Breast epithelium (tissue), 4 donors: ENCODE measurements around the gene ACSL3. TPM values are rescaled to one million over a fixed set of nuclear protein-coding genes. Genes with fewer than 3 reads are reported as not detected.
"Not testable (repeated sequence)": the region's sequence is repeated elsewhere in the genome, so short reads cannot be mapped to it uniquely, and the experiment has no call there.

Experiments
- DNase-seq, 2 donors: peaks; one replicate each; pipeline ENCODE4 v3.0.0-alpha.2; 2019; ENCODE audit warnings: low spot score in 2 of 2
- H3K27ac ChIP-seq, 2 donors: fragments of 200-600 bp; sonication (generic) in 1 of 2; one replicate each; pipeline ENCODE4 v1.5.1; 2016 to 2019; ENCODE audit warnings: mild to moderate bottlenecking in 1 of 2
- H3K27me3 ChIP-seq, 2 donors: fragments of 200-600 bp; sonication (generic) in 1 of 2; one replicate each; pipeline versions ENCODE4 v1.5.1 to v1.6.0; 2017 to 2019; ENCODE audit warnings: control low read depth in 1 of 2, mild to moderate bottlenecking in 1 of 2
- H3K36me3 ChIP-seq: fragments of 200-600 bp; one replicate; pipeline ENCODE4 v1.5.1; 2019
- H3K4me1 ChIP-seq, 2 donors: fragments of 200-600 bp; sonication (generic); one replicate each; pipeline ENCODE4 v1.5.1; 2016 to 2019; ENCODE audit warnings: control low read depth in 1 of 2
- H3K4me3 ChIP-seq, 3 donors: fragments of 200-600 bp; sonication (generic); 1 replicate in 2 of 3; 2 replicates in 1 of 3; pipeline ENCODE4 v1.5.1; 2016 to 2019; ENCODE audit warnings: mild to moderate bottlenecking in 3 of 3, moderate library complexity in 2 of 3
- H3K9me3 ChIP-seq, 2 donors: fragments of 200-600 bp; sonication (generic) in 1 of 2; one replicate each; pipeline ENCODE4 v1.5.1; 2016 to 2019; ENCODE audit warnings: control low read depth in 1 of 2
- CTCF ChIP-seq, 3 donors: fragments of 450-650 bp; IDR thresholded peaks; one replicate each; pipeline ENCODE4 v1.5.1; 2016 to 2017; ENCODE audit warnings: antibody characterized with exemption in 3 of 3, mild to moderate bottlenecking in 3 of 3, moderate library complexity in 3 of 3
- POLR2A ChIP-seq: fragments of 450-650 bp; IDR thresholded peaks from one replicate; pipeline ENCODE4 v1.6.1; 2016; ENCODE audit warnings: antibody characterized with exemption, mild to moderate bottlenecking, moderate library complexity
- POLR2AphosphoS5 ChIP-seq, 3 donors: sonication (generic); formaldehyde crosslinking; IDR thresholded peaks; one replicate each; pipeline ENCODE4 v1.6.1; 2017; ENCODE audit warnings: antibody characterized with exemption in 3 of 3
- intact Hi-C: fragments of 100-400 bp; cut with DNase I; formaldehyde crosslinking; loops from one replicate; pipeline ENCODE4 v1.15.1; 2023; ENCODE audit warnings: low total_unique reads
- total RNA-seq, 3 donors: library from RNA; depleted of rRNA; stranded (reverse); fragments of >200 nt; gene quantifications; one replicate each; pipeline ENCODE4 v1.1.0, GENCODE V29; 2016

The ACSL3 gene
- total RNA-seq, 3 donors from 2014 or later = 50.9 to 115 (median 74.4) TPM

DNA sequence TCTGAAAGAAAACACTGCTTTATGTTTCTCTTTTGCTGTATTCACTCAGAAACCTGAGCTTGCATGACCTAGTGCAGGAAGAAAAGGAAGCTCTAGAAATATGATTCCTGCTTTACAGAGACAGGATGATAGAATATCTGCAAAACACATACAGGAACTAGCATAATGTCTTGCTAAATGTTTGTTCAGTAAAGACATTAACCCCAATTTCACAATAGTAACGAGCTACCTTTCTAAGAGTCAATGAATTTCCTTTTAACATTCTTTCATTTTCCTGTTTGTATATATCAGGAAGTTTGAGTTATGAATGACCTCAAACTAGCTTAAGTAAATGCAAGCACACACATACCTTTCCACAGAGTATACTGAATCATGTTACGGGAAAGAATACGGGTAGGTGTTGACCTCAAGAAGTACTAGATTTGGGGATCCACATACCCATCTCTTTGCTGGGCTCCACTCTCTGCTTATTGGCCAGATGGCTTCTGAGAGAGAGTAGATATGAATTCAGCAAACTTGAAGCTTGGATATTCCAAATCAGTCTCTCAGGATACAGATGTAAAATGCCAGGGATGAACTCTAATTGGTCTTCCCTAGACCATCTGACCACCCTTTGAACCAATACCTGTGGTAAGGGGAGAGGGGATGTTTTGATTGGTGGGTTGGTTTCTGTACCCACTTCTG is 18.2 kb upstream of the ACSL3 start:
- intact Hi-C loops = no loop called here
- Histone ChIP-seq H3K27ac (peak overlapping the region; percentile 4 to 11), H3K4me3 (no peak overlapping the region), H3K36me3 (no peaks in the 10 kb centered on the region), H3K27me3 (no peaks in the 10 kb centered on the region), H3K4me1 (no peaks in the 10 kb centered on the region), H3K9me3 (no peaks in the 10 kb centered on the region)
- DNase-seq = no peak
- TF ChIP-seq CTCF (IDR thresholded peaks at IDR 0.05) (no peak), POLR2AphosphoS5 (IDR thresholded peaks at IDR 0.05) (no peak)

DNA sequence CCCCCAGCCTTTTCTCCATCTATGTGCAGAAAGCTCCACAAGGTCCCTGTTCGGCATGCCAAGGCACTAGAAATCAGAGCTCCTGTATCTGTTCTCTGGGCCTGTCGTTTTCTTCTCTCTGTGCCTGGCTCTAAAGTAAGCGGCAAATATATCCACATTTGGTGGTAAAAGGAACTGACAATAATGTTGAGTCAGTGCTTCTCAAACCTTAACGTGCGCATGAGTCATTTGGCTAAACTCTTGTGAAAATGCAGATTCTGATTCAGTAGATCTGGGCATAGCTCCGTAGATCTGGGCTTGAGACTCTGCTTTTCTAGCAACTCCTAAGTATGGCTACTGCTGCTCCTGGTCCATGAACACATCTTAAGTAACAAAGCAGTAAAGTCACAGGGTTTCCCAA is 16.5 kb upstream of the ACSL3 start:
- Histone ChIP-seq H3K4me1 (no peaks in the 10 kb centered on the region), H3K27me3 (no peaks in the 10 kb centered on the region), H3K27ac (no peak overlapping the region), H3K9me3 (no peaks in the 10 kb centered on the region), H3K36me3 (no peaks in the 10 kb centered on the region), H3K4me3 (no peak overlapping the region)
- intact Hi-C loops = no loop called here
- DNase-seq = no peak
- TF ChIP-seq CTCF (IDR thresholded peaks at IDR 0.05) (no peak), POLR2A (no peak), POLR2AphosphoS5 (IDR thresholded peaks at IDR 0.05) (no peak)

DNA sequence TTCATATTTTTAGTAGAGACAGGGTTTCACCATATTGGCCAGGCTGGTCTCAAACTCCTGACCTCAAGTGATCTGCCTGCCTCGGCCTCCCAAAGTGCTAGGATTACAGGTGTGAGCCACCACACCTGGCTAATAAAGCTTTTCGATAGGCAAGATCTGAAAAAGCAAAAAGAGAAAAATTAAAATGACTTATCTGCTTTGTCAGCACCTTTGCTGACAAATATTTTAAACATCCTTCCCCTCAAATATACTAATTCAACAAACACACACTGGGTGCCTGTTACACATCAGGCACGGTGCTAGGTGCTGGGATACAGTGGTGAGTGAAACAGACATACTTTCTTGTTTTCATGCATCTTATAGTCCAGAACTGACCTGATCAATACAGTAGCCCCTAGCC is 15.5 kb upstream of the ACSL3 start:
- H3K36me3 ChIP-seq, intact Hi-C loops, H3K9me3 ChIP-seq, DNase-seq, H3K4me1 ChIP-seq, H3K27me3 ChIP-seq, H3K4me3 ChIP-seq, H3K27ac ChIP-seq: not testable (repeated sequence)

DNA sequence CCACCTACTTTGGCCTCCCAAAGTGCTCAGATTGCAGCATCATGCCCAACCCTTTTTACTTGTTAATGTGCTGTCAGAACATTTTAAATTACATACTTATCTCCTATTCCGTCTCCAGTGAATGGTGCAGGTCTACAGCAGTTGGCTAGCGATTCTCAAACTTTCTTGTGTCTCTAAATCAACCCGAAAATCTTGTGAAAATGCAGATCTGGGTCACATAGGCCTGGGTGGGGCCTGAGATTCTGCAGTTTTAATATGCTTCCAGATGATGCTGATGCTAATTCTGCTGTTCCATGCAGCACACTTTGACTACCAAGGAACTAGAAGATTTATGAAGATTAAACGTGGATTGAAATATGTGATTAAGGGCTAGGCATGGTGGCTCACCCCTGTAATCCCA is 14.8 kb upstream of the ACSL3 start:
- intact Hi-C loops = no loop called here
- H3K4me3 ChIP-seq = no peak overlapping the region
- TF ChIP-seq POLR2A = no peak
- TF ChIP-seq POLR2AphosphoS5 (IDR thresholded peaks at IDR 0.05) = no peak
- no peak for TF ChIP-seq CTCF (IDR thresholded peaks at IDR 0.05)
- no peaks in the 10 kb centered on the region for H3K4me1 ChIP-seq
- DNase-seq = no peak
- H3K27me3 ChIP-seq = no peaks in the 10 kb centered on the region
- H3K27ac ChIP-seq = no peak overlapping the region
- H3K9me3 ChIP-seq = no peaks in the 10 kb centered on the region
- no peaks in the 10 kb centered on the region for H3K36me3 ChIP-seq

GRCh38 chr2:222848031-222848430 is 12.8 kb upstream of the ACSL3 start:
- intact Hi-C loops, H3K9me3 ChIP-seq, H3K4me1 ChIP-seq, H3K27ac ChIP-seq, H3K36me3 ChIP-seq, H3K4me3 ChIP-seq, H3K27me3 ChIP-seq, DNase-seq: not testable (repeated sequence)

- intact Hi-C loops = no loop called here
Observed at GRCh38 chr2:222848862-222849261, 12.0 kb upstream of the ACSL3 start.

More at GRCh38 chr2:222848862-222849261, 12.0 kb upstream of the ACSL3 start:
- Histone ChIP-seq H3K4me3 (no peak overlapping the region), H3K9me3 (no peaks in the 10 kb centered on the region), H3K36me3 (no peaks in the 10 kb centered on the region), H3K4me1 (no peaks in the 10 kb centered on the region), H3K27me3 (no peaks in the 10 kb centered on the region), H3K27ac (no peak overlapping the region)
- no peak for DNase-seq
- TF ChIP-seq POLR2A = no peak
- TF ChIP-seq POLR2AphosphoS5 (IDR thresholded peaks at IDR 0.05) = no peak
- TF ChIP-seq CTCF (IDR thresholded peaks at IDR 0.05) = no peak
